Ovary (tissue), 3 donors: ENCODE results near the gene SSMEM1.

Experiments
- EP300 ChIP-seq: sonication (generic); formaldehyde crosslinking; IDR thresholded peaks from one replicate; pipeline ENCODE4 v1.6.1; 2017; ENCODE audit warnings: antibody characterized with exemption
- POLR2A ChIP-seq: fragments of 450-650 bp; IDR thresholded peaks from one replicate; pipeline ENCODE4 v1.6.1; 2017; ENCODE audit warnings: antibody characterized with exemption, mild to moderate bottlenecking, moderate library complexity
- TF ChIP-seq, protein P1 (sequence below), 3 donors: fragments of 450-650 bp in 2 of 3; fragments of 200-600 bp in 1 of 3; IDR thresholded peaks; one replicate each; pipeline versions ENCODE4 v1.5.1 to v1.8.0; 2016 to 2022; ENCODE audit warnings: antibody characterized with exemption in 3 of 3, mild to moderate bottlenecking in 1 of 3
- donor health status: DM: no; HTN: no; CAD: no.

DNA sequence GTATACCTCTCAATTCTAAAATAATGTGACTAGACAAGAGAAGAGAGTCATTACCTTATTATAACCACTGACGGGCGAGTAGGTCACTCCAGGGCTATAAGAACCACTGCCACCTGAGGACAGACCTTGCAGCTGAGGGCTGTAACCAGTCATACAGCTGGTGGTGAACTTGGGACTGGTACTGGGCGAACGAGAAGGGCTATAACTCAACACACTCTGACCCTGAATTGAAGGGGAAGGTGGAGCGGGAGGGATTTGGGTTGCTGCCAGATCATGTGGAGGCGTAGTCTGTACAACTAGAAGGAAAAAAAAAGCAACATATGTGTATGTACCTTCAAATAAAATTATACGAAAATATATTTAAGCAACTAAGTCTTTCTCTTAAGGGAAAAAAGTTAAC, 5.9 kb upstream of the SSMEM1 start:
- TF ChIP-seq, protein P1, sequence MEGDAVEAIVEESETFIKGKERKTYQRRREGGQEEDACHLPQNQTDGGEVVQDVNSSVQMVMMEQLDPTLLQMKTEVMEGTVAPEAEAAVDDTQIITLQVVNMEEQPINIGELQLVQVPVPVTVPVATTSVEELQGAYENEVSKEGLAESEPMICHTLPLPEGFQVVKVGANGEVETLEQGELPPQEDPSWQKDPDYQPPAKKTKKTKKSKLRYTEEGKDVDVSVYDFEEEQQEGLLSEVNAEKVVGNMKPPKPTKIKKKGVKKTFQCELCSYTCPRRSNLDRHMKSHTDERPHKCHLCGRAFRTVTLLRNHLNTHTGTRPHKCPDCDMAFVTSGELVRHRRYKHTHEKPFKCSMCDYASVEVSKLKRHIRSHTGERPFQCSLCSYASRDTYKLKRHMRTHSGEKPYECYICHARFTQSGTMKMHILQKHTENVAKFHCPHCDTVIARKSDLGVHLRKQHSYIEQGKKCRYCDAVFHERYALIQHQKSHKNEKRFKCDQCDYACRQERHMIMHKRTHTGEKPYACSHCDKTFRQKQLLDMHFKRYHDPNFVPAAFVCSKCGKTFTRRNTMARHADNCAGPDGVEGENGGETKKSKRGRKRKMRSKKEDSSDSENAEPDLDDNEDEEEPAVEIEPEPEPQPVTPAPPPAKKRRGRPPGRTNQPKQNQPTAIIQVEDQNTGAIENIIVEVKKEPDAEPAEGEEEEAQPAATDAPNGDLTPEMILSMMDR (IDR thresholded peaks at IDR 0.05), result no peak
- no peak for TF ChIP-seq EP300
- no peak for TF ChIP-seq POLR2A
